Mammary epithelial cell (primary cell): ENCODE results near the gene C7orf33.

Experiments
- CTCF ChIP-seq, 2 donors: IDR thresholded peaks in 1 of 2; conservative IDR thresholded peaks in 1 of 2; 2 replicates each; pipeline ENCODE4 v1.5.1; 2011 to 2012; ENCODE audit warnings: inconsistent platforms in 2 of 2, low read length in 2 of 2, mild to moderate bottlenecking in 2 of 2, control low read depth in 1 of 2, low read depth in 1 of 2; ENCODE audit not compliant: insufficient read depth in 1 of 2; ENCODE audit errors: extremely low read depth in 1 of 2
- EZH2 ChIP-seq: IDR thresholded peaks from 2 replicates; pipeline ENCODE4 v1.6.1; 2012; ENCODE audit warnings: low read length, inconsistent platforms, borderline replicate concordance

GRCh38 chr7:148588670-148589131 is 1.9 kb upstream of the C7orf33 start:
- no peak for TF ChIP-seq CTCF (conservative IDR thresholded peaks at IDR 0.05 in 1 of 2, IDR thresholded peaks at IDR 0.05 in 1 of 2; ENCODE audit: extremely low read depth in 1 of 2, insufficient read depth in 1 of 2, low read depth in 1 of 2, low read length in 2 of 2)
- TF ChIP-seq EZH2, result no peak
